Head of caudate nucleus (tissue), 42 donors: ENCODE measurements around the gene RSU1.
A peak's percentile ranks its signal among the peaks of the same experiment; 100 is the strongest.

Experiments used
- DNase-seq, 42 donors: peaks; one replicate each; pipeline versions ENCODE4 v3.0.0 to v3.0.0-alpha.2; 2020 to 2021; ENCODE audit warnings: mixed read lengths in 7 of 42
- intact Hi-C: fragments of 100-400 bp; cut with DNase I; formaldehyde crosslinking; loops from one replicate; pipeline ENCODE4 v1.15.0; 2022

Gene RSU1

DNA sequence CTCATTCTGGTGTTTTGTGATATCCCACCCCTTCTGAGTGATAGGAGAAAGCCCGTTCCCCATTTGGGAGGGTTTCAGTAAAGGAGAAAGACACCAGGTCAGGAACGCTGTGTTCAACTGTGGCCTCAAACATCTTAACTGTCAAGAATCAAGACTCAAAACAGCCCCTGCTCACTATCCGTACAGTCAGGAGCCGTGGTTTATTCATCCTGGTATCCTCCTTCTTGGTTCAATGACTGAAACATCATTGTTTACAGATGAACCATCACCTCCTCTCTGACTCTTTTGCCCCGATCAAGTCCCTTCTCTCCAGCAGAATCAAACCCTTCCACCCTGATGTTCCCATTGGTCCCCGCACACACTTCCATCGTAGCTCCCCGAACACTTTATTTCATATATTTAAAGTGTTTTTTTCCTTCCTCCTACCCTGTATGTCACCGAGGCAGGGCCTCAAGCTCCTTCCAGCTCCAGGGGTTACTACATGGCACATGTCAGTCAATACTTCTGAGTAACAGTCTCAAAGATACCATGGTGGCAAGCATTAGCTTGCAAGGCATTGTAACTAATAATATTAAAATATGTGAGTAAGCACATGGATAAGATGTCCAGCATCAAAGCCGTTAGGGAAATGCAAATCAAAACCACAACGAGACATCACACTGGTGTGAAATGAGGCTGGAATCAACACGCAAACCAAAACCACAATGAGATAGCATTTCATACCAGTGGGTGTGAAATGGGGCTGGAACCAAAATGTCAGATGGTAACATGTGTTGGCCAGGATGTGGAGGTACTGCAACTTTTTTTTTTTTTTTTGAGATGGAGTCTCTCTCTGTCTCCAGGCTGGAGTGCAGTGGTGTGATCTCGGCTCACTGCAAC, 170.8 kb downstream of the RSU1 start:
- no peak for DNase-seq
- intact Hi-C loops, result no loop called here

DNA sequence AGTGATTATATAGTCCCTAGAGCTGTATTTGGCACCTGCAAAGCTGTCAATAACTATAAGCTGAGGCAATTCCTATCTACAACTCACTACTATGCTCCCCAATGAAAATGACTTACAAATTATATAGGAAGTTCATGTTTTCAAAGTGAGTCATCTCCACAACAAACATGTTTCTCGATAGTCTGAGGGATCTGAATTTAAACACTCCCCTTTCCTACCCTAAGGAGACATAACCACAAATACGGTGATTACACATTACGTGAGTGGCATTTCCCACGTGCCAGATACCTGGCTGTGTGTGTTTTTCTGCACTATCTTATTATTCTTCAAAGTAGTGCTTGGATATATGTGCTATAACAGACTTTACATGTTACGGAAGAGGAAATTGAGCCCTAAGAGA, 173.1 kb downstream of the RSU1 start:
- intact Hi-C loops, result no loop called here
- no peak for DNase-seq

DNA sequence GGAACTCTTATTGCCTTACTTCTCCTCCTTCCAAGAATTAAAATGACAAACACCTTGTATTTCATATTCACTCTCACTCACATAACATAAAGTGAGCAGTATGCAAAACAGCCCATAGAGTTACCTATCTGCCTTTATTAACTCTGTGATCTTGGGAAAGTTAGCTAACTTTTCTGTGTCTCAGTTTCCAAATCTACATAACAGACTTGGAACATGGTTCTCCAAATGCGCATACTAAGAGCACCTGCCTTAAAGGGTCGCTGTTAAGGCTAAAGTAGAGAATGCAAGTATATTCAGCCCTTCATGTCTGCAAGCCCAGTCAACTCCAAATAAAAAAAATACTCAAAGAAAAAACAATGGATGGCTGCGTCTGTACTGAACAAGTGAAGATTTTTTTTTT, 173.7 kb downstream of the RSU1 start:
- DNase-seq, result no peak
- intact Hi-C loops, result no loop called here

DNA sequence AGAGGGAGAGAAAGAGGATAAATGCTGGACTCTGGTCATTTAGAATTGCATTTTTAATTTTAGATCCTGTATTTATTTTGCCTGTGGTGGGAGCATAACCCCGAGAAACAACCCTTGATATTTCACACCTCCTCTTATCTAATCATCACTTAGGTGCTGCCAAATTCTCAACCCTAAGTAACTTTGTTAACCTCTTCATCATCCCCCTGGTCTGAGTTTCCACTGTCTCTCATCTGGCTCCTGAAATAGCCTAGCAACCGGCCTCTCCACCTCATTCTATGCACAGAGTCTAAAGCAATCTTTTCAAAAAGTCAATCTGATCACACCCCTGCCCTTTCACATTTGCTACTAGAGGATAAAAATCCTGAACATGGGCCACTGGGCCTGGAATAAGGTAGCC, 177.1 kb downstream of the RSU1 start:
- no peak for DNase-seq
- intact Hi-C loops, result no loop called here

DNA sequence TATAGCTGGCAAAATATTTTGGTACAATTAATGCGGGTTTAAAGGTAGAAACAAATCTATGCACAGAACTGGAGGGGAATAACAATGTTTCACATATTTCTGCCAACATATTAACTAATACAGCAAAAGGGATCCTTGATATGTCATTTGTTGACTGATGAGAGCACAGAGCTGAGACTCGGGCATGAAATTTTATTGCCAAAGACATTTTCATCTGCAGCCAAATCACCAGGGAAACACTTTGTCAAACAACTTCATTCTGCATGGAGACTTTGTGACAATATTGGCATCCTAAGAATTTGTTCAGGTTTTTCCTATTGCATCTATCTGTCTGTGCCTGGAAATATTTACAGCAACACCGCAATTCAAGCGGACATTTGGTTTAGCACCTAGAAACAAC, 177.8 kb downstream of the RSU1 start:
- DNase-seq, result no peak
- intact Hi-C loops, result no loop called here

DNA sequence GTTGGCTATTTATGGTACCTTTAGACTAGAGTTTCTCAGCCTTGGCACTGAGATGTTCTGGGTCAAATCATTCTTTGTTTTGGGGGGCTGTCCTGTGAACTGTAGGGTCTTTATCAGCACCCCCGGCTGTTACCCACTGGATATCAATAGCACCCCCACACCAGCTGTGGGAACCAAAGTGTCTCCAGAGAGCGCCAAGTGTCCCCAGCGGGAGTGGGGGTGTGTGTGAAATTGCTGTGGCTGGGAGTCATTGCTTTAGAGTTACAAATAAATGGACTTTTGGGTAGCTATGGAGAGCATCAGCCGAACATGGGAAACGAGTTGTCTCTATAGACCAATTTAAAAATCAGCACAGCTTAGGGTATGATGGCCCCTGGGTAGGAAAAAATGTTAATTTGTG, 184.2 kb downstream of the RSU1 start:
- intact Hi-C loops, result no loop called here
- DNase-seq, result no peak

DNA sequence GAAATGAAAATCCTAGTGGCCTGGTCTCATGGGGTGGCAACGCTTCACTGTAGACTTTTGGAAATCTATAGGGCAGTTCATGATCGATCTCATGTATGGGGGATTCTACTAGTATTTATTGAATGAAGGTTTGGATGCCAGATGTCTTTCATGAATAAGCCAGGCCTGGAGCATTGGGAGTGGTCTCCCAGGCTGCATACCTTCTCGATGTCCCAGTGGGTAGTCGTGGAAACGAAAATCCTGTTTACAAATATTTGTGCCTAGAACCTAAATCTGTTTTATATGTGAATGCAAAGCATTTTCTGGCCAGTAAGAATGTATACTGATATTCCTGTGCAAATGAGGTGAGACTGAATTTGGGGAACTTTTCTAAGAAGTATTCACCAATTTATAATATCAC, 190.5 kb downstream of the RSU1 start:
- intact Hi-C loops, result no loop called here
- no peak for DNase-seq

DNA sequence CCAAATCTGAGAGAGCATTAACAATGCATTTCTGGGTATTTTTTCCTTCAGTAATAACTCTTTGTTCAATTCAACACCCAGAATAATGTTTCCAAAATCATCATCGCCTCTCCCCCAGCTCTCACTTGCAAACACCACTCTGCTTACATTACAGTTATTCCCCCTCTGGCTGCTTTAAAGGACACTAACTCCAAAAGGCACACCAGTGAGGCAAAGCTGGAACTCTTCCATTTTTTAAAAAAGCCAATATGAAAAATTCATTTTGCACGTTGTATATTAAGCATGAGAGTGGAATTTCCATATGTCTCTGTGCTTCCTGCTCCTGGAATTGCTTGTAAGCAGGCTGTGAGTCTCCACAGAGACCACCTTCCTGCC, 204.3 kb downstream of the RSU1 start:
- intact Hi-C loops, result no loop called here
- DNase-seq, result no peak

DNA sequence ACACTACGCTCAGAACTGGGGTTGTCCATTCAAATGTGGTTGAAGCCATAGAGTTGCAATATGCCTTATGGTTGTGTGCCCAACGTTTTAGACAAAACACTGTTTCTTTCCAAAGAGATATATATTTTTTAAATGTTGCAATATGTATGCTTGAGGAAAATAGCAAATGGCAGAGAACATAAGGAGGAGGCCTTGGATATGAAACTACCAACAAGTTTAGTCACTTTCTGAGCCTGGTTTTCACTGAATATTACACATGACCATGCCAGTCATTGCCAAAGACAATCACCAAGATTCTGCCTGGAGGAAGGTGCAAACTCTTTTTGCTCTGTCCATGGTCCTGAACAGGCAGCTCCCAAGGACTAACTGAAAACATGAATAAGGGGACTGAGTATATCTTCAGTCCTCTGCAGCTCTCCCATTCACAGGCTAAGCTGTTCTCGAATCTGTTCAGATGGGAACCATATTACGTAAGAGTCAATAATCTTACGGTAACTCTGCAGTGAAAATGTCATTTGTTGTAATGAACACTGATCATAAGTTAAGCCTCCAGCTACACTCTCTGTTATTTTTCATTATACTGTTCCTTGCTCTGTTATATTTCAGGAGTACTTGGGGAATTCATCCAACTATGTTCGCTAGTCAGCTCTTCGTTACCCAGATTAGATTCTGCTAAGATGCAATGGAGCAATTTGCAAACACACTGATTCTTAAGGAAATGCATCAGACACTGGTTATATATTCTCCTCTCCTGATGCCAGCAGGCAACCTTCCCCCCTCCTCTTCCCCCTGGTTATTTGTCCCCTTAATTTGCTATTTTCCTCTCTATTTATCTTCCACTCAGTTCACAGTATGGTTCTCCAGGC, 204.9 kb downstream of the RSU1 start:
- DNase-seq, result peak in 1 of 42 donors; percentile 8
- intact Hi-C loops, result no loop called here

DNA sequence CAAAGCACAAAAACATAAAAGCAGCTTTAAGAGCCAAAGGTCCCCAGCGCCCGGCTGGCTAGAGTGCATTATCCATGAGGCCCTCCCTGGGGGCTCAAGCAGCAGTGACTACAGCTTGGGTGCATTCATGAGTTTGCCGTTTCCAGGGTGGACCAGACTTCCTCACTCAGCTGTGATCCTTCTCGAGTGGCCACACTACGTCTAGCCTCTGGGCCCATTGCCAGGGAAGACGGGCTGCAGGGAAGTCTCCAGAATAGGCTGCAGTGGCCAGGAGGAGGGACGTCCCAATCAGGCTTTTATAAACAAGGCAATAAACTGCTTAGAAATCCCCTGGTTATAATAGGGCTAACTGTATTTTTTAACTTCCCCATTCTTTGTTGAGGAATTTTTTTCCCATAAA, 206.2 kb downstream of the RSU1 start:
- DNase-seq, result no peak
- intact Hi-C loops, result no loop called here

DNA sequence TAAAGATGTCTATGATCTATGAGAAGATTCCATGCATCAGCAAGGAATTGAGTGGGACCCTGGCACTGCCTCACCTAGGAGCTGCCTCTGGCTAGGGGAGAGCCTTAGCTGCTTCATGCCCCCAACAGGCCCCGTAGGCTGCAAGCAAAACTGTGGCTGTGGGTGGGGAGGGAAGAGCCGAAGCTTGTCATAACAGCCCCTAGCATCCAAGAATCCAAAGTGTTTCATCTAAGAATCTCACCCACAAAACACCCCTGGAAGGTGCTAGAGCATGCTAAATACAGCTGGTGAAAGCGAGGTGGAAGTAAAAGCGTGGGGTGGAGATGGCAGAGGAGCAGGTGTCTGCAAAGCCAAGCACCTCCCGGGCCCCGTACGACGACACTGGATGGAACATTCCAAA, 208.0 kb downstream of the RSU1 start:
- peak in 2 of 42 donors; percentile 11 to 18 for DNase-seq

DNA sequence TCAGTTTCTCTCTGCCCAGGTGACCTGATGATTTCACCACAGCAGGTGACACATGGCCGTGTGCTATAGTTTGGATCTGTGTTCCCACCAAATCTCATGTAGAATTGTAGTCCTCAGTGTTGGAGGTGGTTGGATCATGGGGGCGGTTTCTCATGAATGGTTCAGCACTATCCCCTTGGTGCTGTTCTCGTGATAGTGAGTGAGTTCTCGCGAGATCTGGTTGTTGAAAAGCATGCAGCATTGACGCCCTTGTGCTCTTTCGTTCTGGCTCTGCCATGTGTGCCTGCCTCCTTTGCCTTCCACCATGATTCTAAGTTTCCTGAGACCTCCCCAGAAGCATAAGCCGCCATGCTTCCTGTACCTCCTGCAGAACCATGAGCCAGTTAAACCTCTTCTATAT, 210.3 kb downstream of the RSU1 start:
- intact Hi-C loops, result no loop called here
- no peak for DNase-seq

More for the DNA sequence above, 208.0 kb downstream of the RSU1 start:
- intact Hi-C loops, result no loop called here

DNA sequence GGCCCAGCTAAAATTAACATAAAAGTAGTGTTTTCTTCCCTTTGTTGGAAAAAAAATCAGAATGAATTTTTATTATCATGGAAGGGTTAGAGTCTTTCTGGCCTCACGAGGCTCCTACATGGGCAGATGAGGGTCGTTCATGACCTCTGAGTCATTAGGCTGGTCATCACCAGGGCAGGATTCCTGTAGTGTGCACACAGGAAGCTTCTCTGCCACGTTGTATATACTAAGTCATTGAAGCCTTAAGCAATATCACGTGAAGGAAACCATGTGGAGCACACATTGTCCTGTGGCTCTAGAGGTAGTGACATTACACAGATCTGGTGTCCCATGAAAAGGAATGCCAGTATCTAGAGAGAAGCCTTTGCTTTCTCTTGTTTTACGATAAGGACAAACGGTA, 210.8 kb downstream of the RSU1 start:
- intact Hi-C loops, result no loop called here
- no peak for DNase-seq

DNA sequence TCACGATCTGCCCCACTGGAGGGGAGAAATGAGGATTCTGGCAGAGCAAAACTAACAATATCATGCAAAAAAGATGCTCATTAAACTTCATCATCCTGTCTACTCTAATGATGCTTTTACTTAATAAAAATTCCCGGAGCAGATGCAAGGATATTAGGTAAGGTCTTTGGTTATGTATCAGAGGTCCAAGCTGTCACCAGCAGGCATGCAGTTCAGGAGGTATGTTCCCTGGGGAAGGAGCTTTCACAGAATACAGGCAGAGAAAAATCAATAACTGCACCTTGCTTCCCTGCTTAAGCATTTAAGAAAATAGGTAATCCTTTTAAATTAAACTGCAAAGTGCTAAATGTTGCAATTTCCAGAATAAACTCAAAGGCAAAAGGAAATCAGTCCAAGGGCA, 213.9 kb downstream of the RSU1 start:
- no peak for DNase-seq
- intact Hi-C loops, result no loop called here

DNA sequence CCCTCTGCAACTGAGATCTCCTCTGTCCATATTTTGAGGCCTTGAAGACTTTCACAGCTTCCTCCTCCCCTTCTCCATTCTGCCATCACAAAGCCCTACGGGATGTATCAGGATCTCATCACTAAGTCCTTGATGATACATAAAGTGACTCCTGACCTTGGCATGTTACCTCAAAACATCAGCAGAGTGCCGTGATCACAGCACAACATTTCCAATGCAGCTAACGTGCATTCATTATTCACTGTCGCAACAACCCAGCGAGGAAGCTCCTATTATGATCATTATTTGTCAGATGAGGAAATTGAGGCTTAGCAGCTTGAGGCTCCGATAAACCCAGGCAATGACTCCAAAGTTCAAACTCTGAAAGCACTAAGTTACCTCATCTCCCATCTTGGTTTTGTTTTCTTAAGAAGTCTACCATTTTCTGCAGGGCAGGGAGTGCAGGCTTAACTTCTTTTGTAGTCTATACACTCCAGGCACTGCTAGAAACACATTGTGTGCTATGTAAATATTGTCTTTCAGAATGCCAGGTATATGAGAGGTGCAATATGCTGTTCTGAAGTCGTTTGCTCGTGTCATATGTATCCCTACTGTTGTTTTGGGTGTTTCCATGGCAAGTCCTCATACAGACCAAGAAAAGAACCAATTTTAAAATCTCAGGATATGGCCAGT, 215.0 kb downstream of the RSU1 start:
- intact Hi-C loops, result no loop called here
- no peak for DNase-seq

DNA sequence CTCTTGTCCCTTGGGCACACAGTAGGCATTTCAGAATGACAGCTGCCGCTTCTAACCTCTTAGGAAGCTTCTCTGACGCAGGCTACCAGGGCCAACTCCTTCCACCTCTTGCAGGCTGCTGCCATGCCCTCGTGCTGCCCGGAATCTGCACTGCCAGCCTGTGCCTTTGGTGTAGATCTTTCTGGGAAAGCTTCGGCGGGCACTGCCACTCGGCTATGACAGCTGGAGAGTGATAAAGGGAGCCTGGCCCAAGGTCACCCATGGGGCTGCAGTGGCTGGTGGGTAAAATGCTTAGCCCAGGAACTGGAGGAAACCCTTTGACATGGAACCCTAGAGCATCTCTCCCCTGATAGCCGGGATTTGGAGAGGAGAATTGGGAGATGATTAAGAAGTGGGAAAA, 217.6 kb downstream of the RSU1 start:
- DNase-seq, result no peak
- intact Hi-C loops, result no loop called here

DNA sequence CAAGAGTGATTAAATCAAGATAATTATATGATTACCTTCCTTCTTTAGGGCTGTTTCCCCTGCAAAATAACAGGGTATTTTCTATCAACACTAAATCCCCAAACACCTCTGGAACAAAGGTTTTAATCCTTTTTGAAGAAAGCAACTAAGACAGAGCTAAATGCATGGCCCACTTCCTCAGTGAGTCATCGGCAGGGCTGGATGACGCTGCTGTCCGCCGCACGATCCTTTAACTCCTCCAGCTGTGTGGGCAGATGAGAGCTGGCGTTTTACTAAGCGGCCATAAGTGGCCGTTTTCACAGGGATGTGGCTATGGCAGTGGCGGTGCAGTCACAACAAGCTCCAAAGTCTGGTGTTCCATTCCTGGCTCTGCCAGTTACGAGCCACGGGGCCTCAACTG, 219.6 kb downstream of the RSU1 start:
- intact Hi-C loops, result no loop called here
- DNase-seq, result no peak

DNA sequence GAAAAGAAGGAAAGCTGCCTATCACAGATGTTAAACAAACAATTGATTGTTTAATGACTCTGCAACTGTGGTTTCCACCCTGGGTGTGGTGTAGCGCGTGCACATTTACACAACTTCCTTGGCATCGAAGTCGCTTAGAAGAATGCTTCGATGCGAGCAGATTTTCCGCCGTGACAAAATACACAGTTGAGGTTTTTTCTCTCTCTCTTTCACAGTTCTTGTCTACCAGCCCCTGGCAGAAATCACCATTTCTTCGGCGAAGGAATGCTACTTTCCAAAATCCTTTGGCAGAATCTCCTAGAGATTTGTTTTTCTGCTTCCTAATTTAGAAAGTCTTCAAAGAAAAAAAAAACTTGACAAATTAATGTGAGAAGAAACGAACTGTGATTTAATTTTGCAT, 224.8 kb downstream of the RSU1 start:
- DNase-seq, result no peak
- intact Hi-C loops, result no loop called here

DNA sequence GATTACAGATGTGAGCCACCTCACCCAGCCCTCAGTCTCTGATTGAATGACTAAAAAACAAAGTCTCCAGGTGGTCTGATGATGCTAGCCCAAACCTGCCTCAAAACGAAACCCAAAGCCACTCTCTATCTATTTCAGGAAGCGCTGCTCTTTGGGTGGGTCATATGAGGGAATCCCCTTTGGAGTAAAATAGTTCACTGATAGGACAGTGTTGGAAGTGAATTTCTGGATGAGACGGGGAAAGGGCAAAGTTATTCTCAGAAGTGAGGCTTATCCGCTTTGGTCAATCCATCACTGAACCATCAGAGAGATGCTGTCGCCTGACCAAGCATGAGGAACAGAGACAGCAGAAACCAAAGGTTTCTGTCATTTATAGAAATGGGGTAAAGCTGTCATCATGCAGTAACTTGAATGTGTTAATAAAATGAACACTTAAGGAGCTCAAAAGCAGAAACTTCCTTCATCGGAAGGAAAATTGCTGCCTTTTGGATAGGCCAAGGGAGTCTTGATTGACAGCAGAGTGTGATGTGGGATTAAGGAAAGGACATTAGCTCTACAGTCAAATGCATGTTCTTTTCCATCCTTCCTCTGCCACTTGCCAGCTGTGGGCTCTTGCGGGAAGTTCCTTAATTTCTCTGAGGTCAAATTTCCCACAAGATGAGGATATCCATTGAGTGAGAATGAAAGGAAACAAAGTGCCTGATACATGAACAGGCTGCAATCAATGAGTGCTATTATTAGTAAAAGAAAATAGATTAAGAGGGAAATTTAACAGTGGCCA, 230.7 kb downstream of the RSU1 start:
- no peak for DNase-seq
- intact Hi-C loops, result no loop called here
